ENCODE data around the gene MIS18A.

MIS18A gene

DNA sequence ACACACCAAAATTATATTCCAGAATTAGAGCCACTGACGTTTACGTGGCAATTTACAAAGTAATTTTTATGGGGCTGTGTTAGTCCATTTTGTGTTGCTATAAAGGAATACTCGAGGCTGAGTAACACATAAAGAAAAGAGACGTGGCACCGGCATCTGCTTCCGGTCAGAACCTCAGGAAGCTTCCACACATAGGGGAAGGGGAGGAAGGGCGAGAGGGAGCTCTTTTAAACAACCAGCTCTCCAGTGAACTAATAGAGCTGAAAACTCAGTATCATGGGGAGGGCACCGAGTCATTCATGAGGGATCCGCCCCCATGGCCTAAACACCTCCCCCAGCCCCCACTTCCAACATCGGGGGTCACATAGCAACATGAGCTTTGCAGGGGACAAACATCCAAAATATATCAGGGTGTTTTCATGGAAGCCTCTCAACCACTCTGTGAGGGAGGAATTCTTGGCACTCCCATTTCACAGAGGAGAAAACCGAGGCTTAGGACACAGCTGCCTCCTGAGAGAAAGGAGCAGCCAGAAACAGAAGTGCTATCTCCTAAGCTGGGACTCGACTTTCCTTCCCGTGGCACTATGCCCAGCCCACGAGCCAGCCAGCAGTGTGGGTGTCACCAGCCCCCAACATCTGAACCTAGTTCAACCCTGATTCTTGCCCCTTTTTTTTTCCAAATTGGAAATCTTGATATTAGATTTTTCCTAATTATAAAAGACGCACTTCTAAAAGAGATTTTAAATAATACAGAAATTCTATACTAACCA, 29.2 kb downstream of the MIS18A start:
- DNase-seq: no peak

DNA sequence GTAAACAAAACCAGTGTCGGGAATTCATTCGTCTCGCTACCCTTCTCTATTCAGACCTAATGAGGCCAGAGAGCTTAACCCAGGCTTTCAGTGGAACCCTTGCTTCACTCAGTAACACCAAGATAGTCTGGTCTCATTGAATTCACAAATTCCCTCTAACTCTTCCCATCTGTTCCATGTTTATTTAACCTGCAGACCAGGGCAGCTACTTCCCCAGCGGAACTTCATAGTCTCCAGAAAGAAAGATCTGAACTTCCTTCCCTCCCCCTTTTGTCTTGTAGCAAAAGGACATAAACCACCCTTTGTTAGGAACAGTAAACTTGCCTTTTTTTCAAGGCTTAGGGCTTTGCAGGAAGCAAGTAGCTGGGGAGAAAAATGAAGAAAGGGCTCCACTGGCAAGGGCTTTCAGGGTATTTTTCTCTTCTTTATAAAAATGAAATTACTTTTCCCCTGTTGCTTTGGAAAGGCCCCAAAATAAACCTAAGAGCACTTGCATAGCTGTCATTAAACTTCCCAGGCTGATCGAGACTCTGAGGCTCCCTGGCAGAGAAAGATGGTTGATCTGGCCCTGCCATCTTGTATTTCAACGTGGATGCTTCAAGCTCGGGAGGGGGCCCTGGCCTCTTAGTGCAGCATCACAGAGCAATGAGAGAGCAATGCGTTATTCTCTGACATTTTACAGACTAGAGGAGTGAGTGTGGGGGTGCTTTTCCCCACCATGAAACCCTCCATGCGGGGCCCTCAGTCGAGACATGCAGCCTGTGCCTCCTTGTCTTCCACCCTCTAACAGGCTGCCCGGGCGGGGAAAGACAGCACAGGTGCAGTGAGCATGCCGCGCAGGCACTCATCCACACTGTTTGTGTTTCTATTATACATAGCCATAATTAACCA, 30.0 kb downstream of the MIS18A start:
- DNase-seq: peak in 1 of 2 experiments; percentile 36

DNA sequence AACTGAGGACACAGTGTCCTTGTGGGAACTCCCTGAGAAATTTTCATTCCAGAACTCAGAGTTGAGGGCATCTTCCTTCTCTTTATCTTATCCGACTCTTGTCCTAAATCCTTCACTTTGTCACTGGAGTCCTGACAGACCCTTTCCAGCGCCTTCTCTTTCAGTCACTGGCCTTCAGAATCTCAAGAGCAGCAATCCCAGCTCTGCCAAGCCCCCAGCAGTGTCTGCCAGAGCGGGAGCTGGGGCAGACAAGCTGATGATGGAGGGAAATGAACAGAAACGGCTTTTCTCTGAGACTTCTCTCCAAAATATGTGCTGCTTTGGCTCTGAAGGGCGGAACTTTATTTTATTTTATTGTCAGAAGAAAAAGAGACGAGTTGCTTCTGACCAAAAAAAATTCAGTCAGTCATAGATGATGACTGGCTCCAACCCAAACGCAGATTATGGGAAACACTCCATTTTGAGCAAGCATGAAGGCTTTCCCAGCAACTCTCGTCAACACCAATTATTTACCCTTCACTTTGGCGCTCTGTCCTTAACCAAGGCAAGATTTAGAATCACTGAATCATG, 32.2 kb downstream of the MIS18A start:
- peak; percentile 3 to 5 for DNase-seq

DNA sequence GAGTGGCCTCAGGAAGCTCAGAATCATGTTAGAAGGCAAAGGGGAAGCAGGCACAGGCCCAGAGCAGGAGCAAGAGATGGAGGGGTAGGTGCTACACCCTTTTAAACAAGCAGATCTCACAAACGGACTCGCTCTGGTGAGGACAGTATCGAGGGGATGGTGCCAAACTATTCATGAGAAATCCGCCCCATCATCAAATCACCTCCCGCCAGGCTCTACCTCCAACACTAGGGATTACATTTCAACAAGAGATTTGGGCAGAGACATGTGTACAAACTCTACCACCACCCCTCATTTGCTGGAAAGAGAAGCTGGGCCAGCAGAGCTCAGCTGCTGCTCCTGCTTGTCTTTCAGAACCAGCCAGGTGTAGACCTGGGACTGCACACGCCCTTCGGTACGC, 32.9 kb downstream of the MIS18A start:
- no peak for DNase-seq

DNA sequence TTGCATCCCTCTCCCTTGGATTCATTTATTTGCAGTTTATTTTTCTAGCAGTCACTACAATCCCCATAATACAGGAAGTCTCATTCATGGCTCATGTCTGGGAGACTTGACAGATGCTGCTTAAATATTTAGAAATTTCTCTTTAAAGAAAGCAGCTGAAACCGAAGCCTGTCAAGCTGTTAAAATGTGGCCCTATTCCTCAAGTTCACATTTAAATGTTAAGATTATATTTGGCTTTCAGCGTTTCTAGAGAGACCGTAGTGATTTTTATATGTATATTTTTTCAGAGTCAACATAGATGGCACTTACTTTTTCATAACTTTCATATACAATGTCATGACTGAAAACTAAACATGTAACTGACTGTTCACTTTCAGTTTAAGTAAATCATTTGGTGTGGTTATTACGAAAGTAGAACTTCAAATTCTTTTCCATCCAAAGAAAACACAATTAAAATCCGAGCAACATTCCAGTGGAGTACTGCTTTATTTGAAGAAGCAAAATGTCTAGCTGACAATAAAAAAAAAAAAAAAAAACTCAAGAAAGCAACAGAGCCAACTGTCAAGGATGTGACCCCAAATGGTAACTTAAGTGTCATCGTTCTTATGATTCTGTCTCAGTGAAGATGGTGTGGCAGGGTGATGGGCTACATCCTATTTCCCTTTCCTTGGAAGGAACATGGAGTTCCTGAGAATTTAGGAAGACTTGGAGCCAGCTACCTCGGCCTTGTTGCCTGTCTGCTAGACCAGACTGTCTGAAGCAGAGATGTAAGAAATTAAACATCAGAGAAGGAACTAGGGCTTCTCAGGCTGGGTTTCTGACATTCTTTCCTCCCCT, 37.8 kb downstream of the MIS18A start:
- DNase-seq: no peak

DNA sequence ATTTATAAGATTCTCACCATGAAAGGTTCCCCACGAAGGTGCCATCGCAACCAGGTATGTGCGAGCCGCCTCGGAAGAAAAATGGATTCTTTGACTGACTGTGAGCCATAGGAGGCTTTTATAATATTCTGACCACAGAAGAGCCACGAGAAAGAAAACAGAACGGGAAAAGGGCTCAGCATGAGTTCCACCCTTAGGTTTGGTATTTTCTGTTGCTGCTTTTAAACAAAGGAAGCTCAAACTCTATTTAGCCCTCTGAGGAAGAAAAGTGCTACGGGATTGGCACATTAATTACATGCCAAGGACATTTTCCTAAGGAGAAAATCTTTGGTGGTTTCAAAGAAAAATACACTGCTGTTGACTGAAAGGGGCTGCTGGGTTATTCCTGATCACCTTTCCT, 39.3 kb downstream of the MIS18A start:
- no peak for DNase-seq

DNA sequence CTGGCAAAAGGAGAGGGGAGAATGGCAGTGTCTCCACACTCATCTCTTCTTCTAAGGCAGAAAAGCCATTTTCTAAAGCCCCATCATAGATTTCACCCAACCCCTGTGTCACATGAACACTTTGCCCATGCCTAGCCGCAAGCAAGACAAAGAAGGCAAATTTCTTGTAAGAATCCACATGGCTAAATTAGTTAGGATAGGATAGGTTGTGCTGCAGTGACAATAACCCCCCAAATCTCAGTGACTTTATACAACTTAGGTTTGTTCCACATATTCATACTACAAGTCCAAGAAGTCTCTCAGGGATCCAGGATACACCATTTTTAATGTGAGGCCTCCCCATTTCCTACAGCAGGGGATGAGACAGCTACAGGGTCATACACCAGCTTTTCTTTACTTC, 40.8 kb downstream of the MIS18A start:
- DNase-seq: no peak

DNA sequence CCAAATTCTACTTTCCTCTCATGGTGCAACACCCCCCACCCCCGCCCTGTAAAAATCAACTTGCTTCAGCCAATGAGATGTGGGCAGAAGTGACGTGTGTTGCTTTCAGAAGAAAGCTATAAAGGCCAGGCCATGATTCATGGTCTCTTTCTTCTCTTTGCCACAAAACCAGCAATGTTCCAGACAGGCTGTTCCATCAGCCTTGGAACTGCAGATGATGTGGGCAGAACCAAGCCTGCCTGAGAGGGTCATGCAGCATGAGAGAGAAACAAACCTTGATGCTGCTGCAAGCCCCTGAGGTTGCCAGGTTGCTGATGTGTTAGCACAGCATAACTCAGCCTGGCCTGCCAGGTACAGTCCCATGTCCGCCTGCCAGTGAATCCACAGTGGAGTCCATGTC, 41.8 kb downstream of the MIS18A start:
- DNase-seq: no peak

GRCh38 chr21:32233722-32234301, 45.0 kb downstream of the MIS18A start:
- no peak for DNase-seq

GRCh38 chr21:32233055-32233546, 45.7 kb downstream of the MIS18A start:
- no peak for DNase-seq

GRCh38 chr21:32226444-32226843, 52.4 kb downstream of the MIS18A start:
- no peak for DNase-seq
